CD14-positive monocyte (primary cell): ENCODE results near the gene DYNC1I1. TPM values are rescaled to one million over a fixed set of nuclear protein-coding genes. Genes with fewer than 3 reads are reported as not detected.

Experiments
- DNase-seq, 3 donors: peaks; one replicate each; pipeline ENCODE4 v3.0.0-alpha.2; 2011 to 2022
- H2AFZ ChIP-seq: 2 replicates; pipeline ENCODE4 v1.6.0; 2012; ENCODE audit warnings: mild to moderate bottlenecking, low read depth, low read length, inconsistent platforms; ENCODE audit not compliant: insufficient read depth, poor library complexity, severe bottlenecking
- H3K27ac ChIP-seq, 2 donors: 1 replicate in 1 of 2; 2 replicates in 1 of 2; pipeline ENCODE4 v1.5.1; 2012 to 2013; ENCODE audit warnings: low read length in 2 of 2, control low read depth in 1 of 2, inconsistent platforms in 1 of 2, low read depth in 1 of 2, mild to moderate bottlenecking in 1 of 2
- H3K27me3 ChIP-seq, 2 donors: one replicate each; pipeline versions ENCODE4 v1.6.0 to v1.6.1; 2011 to 2013; ENCODE audit warnings: low read length in 2 of 2; ENCODE audit not compliant: control insufficient read depth in 2 of 2, insufficient read depth in 2 of 2
- H3K36me3 ChIP-seq, 2 donors: replicated peaks in 1 of 2; 1 replicate in 1 of 2; 2 replicates in 1 of 2; pipeline versions ENCODE4 v1.5.1 to v1.6.1; 2012 to 2013; ENCODE audit warnings: low read length in 2 of 2, control low read depth in 1 of 2, inconsistent platforms in 1 of 2, mild to moderate bottlenecking in 1 of 2; ENCODE audit not compliant: insufficient read depth in 2 of 2, control insufficient read depth in 1 of 2
- H3K4me1 ChIP-seq, 2 donors: 1 replicate in 1 of 2; 2 replicates in 1 of 2; pipeline versions ENCODE4 v1.5.1 to v1.6.1; 2012 to 2013; ENCODE audit warnings: low read length in 2 of 2, control low read depth in 1 of 2, inconsistent platforms in 1 of 2, mild to moderate bottlenecking in 1 of 2, moderate library complexity in 1 of 2; ENCODE audit not compliant: insufficient read depth in 2 of 2, control insufficient read depth in 1 of 2
- H3K4me2 ChIP-seq: replicated peaks from 2 replicates; pipeline ENCODE3; 2012; ENCODE audit warnings: low read length, moderate library complexity, mild to moderate bottlenecking; ENCODE audit not compliant: poor library complexity, severe bottlenecking; ENCODE audit errors: extremely low read depth
- H3K4me3 ChIP-seq, 3 experiments: fragments of 200-600 bp in 1 of 3; sonication (generic) in 1 of 3; replicated peaks in 1 of 3; 1 replicate in 2 of 3; 2 replicates in 1 of 3; pipeline ENCODE4 v1.5.1; 2011 to 2013; ENCODE audit warnings: low read length in 3 of 3, mild to moderate bottlenecking in 3 of 3, control low read depth in 2 of 3, low read depth in 2 of 3, inconsistent platforms in 1 of 3, moderate library complexity in 1 of 3
- H3K79me2 ChIP-seq: 2 replicates; pipeline ENCODE4 v1.6.0; 2012; ENCODE audit warnings: mild to moderate bottlenecking, control low read depth, inconsistent platforms, low read length, moderate library complexity; ENCODE audit not compliant: insufficient read depth
- H3K9ac ChIP-seq: 2 replicates; pipeline ENCODE4 v1.6.0; 2017; ENCODE audit warnings: low read length, mild to moderate bottlenecking; ENCODE audit not compliant: insufficient read depth, poor library complexity, severe bottlenecking
- H3K9me3 ChIP-seq, 2 donors: replicated peaks in 1 of 2; 1 replicate in 1 of 2; 2 replicates in 1 of 2; pipeline versions ENCODE4 v1.5.1 to v1.6.1; 2012 to 2013; ENCODE audit warnings: low read length in 2 of 2, control low read depth in 1 of 2; ENCODE audit not compliant: control insufficient read depth in 1 of 2, insufficient read depth in 1 of 2
- H4K20me1 ChIP-seq: 2 replicates; pipeline ENCODE4 v1.6.0; 2012; ENCODE audit warnings: mild to moderate bottlenecking, low read length, control low read depth, moderate library complexity; ENCODE audit not compliant: insufficient read depth
- H3K27ac Mint-ChIP-seq, 7 donors: one replicate each; pipeline ENCODE4 v1.8.0; 2020; ENCODE audit warnings: mild to moderate bottlenecking in 7 of 7, mixed read lengths in 7 of 7, moderate library complexity in 6 of 7, inconsistent platforms in 2 of 7
- H3K27me3 Mint-ChIP-seq, 3 donors: one replicate each; pipeline ENCODE4 v1.8.0; 2021 to 2022; ENCODE audit warnings: low read depth in 3 of 3, mild to moderate bottlenecking in 3 of 3, mixed read lengths in 3 of 3, moderate library complexity in 3 of 3, inconsistent platforms in 1 of 3
- H3K36me3 Mint-ChIP-seq, 2 donors: one replicate each; pipeline ENCODE4 v1.8.0; 2020; ENCODE audit warnings: mixed read lengths in 2 of 2, inconsistent platforms in 1 of 2, mild to moderate bottlenecking in 1 of 2
- H3K4me1 Mint-ChIP-seq: one replicate; pipeline ENCODE4 v1.8.0; 2020; ENCODE audit warnings: mild to moderate bottlenecking, mixed read lengths
- H3K4me3 Mint-ChIP-seq, 2 donors: one replicate each; pipeline ENCODE4 v1.8.0; 2020; ENCODE audit warnings: mild to moderate bottlenecking in 2 of 2, mixed read lengths in 2 of 2, moderate library complexity in 1 of 2
- H3K9me3 Mint-ChIP-seq, 7 donors: one replicate each; pipeline ENCODE4 v1.8.0; 2020 to 2022; ENCODE audit warnings: mixed read lengths in 7 of 7, mild to moderate bottlenecking in 6 of 7, moderate library complexity in 6 of 7, inconsistent platforms in 2 of 7
- CTCF ChIP-seq: fragments of 200-600 bp; IDR thresholded peaks from one replicate; pipeline ENCODE4 v1.8.0; 2022; ENCODE audit warnings: antibody characterized with exemption, mild to moderate bottlenecking
- WGBS: methylation state at CpG from one replicate; pipeline ENCODE4 v1.1.5; 2013; ENCODE audit warnings: missing lambda C conversion rate; ENCODE audit not compliant: insufficient coverage; 5-methylcytosine and 5-hydroxymethylcytosine counted together
- intact Hi-C, 2 donors: fragments of 100-400 bp; cut with micrococcal nuclease; formaldehyde crosslinking; loops; one replicate each; pipeline versions ENCODE4 v1.15.0 to v1.15.1; 2023
- polyA plus RNA-seq, 3 donors: library from polyadenylated mRNA; depleted of rRNA in 1 of 3; unstranded in 2 of 3; stranded (reverse) in 1 of 3; fragments of 300-500 nt in 2 of 3; fragments of >200 nt in 1 of 3; fragmentation: Illumina TruSeq in 2 of 3; gene quantifications; 1 replicate in 2 of 3; 2 replicates in 1 of 3; pipeline ENCODE4 v1.2.3, GENCODE V29; 2012 to 2021

DYNC1I1 gene
- polyA plus RNA-seq, 3 donors: not detected

GRCh38 chr7:95805909-95806308 is 33.6 kb downstream of the DYNC1I1 start:
- H3K9me3 Mint-ChIP-seq: no peaks in the 10 kb centered on the region
- H3K36me3 Mint-ChIP-seq: no peaks in the 10 kb centered on the region
- H4K20me1 ChIP-seq: no peaks in the 10 kb centered on the region
- H3K4me3 Mint-ChIP-seq: no peak overlapping the region
- no peaks in the 10 kb centered on the region for H3K36me3 ChIP-seq
- H3K4me1 Mint-ChIP-seq: no peaks in the 10 kb centered on the region
- no peak overlapping the region for H3K27ac Mint-ChIP-seq
- H2AFZ ChIP-seq: no peak overlapping the region
- no peak overlapping the region for H3K27ac ChIP-seq
- no peak for TF ChIP-seq CTCF
- no peaks in the 10 kb centered on the region for H3K79me2 ChIP-seq
- peaks cover 0 to 4% (median 2%) of the 10 kb centered on the region in 3 donors for H3K27me3 Mint-ChIP-seq
- H3K9ac ChIP-seq: no peak overlapping the region
- DNase-seq: no peak
- no peak overlapping the region for H3K4me3 ChIP-seq
- intact Hi-C loops: no loop called here
- H3K9me3 ChIP-seq: no peaks in the 10 kb centered on the region
- H3K4me2 ChIP-seq: no peak overlapping the region
- H3K4me1 ChIP-seq: no peaks in the 10 kb centered on the region
- no peaks in the 10 kb centered on the region for H3K27me3 ChIP-seq
- no CpG with 5 or more reads among the region's 1 CpG for WGBS

GRCh38 chr7:95808396-95808795 is 36.0 kb downstream of the DYNC1I1 start:
- H3K4me3 ChIP-seq: no peak overlapping the region
- no peaks in the 10 kb centered on the region for H4K20me1 ChIP-seq
- Mint-ChIP-seq H3K27me3 (no peaks in the 10 kb centered on the region), H3K4me1 (no peaks in the 10 kb centered on the region), H3K27ac (no peak overlapping the region), H3K4me3 (no peak overlapping the region), H3K36me3 (no peaks in the 10 kb centered on the region), H3K9me3 (peaks cover 0 to 2% (median 0%) of the 10 kb centered on the region in 7 donors)
- H3K79me2 ChIP-seq: no peaks in the 10 kb centered on the region
- no peak for TF ChIP-seq CTCF
- intact Hi-C loops: no loop called here
- H3K27ac ChIP-seq: no peak overlapping the region
- no peak overlapping the region for H3K4me2 ChIP-seq
- H3K36me3 ChIP-seq: no peaks in the 10 kb centered on the region
- H3K9me3 ChIP-seq: no peaks in the 10 kb centered on the region
- no peaks in the 10 kb centered on the region for H3K4me1 ChIP-seq
- H3K27me3 ChIP-seq: no peaks in the 10 kb centered on the region
- H2AFZ ChIP-seq: no peak overlapping the region
- no peak for DNase-seq
- H3K9ac ChIP-seq: no peak overlapping the region
- no CpG with 5 or more reads among the region's 2 CpGs for WGBS
